CD14-positive monocyte (primary cell): ENCODE results near the gene SPINK7. TPM values are rescaled to one million over a fixed set of nuclear protein-coding genes. Genes with fewer than 3 reads are reported as not detected.

ENCODE experiments used
- DNase-seq, 3 donors: peaks; one replicate each; pipeline ENCODE4 v3.0.0-alpha.2; 2011 to 2022
- H2AFZ ChIP-seq: 2 replicates; pipeline ENCODE4 v1.6.0; 2012; ENCODE audit warnings: mild to moderate bottlenecking, low read depth, low read length, inconsistent platforms; ENCODE audit not compliant: insufficient read depth, poor library complexity, severe bottlenecking
- H3K27ac ChIP-seq, 2 donors: 1 replicate in 1 of 2; 2 replicates in 1 of 2; pipeline ENCODE4 v1.5.1; 2012 to 2013; ENCODE audit warnings: low read length in 2 of 2, control low read depth in 1 of 2, inconsistent platforms in 1 of 2, low read depth in 1 of 2, mild to moderate bottlenecking in 1 of 2
- H3K27me3 ChIP-seq, 2 donors: one replicate each; pipeline versions ENCODE4 v1.6.0 to v1.6.1; 2011 to 2013; ENCODE audit warnings: low read length in 2 of 2; ENCODE audit not compliant: control insufficient read depth in 2 of 2, insufficient read depth in 2 of 2
- H3K36me3 ChIP-seq, 2 donors: replicated peaks in 1 of 2; 1 replicate in 1 of 2; 2 replicates in 1 of 2; pipeline versions ENCODE4 v1.5.1 to v1.6.1; 2012 to 2013; ENCODE audit warnings: low read length in 2 of 2, control low read depth in 1 of 2, inconsistent platforms in 1 of 2, mild to moderate bottlenecking in 1 of 2; ENCODE audit not compliant: insufficient read depth in 2 of 2, control insufficient read depth in 1 of 2
- H3K4me1 ChIP-seq, 2 donors: 1 replicate in 1 of 2; 2 replicates in 1 of 2; pipeline versions ENCODE4 v1.5.1 to v1.6.1; 2012 to 2013; ENCODE audit warnings: low read length in 2 of 2, control low read depth in 1 of 2, inconsistent platforms in 1 of 2, mild to moderate bottlenecking in 1 of 2, moderate library complexity in 1 of 2; ENCODE audit not compliant: insufficient read depth in 2 of 2, control insufficient read depth in 1 of 2
- H3K4me2 ChIP-seq: replicated peaks from 2 replicates; pipeline ENCODE3; 2012; ENCODE audit warnings: low read length, moderate library complexity, mild to moderate bottlenecking; ENCODE audit not compliant: poor library complexity, severe bottlenecking; ENCODE audit errors: extremely low read depth
- H3K4me3 ChIP-seq, 3 experiments: fragments of 200-600 bp in 1 of 3; sonication (generic) in 1 of 3; replicated peaks in 1 of 3; 1 replicate in 2 of 3; 2 replicates in 1 of 3; pipeline ENCODE4 v1.5.1; 2011 to 2013; ENCODE audit warnings: low read length in 3 of 3, mild to moderate bottlenecking in 3 of 3, control low read depth in 2 of 3, low read depth in 2 of 3, inconsistent platforms in 1 of 3, moderate library complexity in 1 of 3
- H3K79me2 ChIP-seq: 2 replicates; pipeline ENCODE4 v1.6.0; 2012; ENCODE audit warnings: mild to moderate bottlenecking, control low read depth, inconsistent platforms, low read length, moderate library complexity; ENCODE audit not compliant: insufficient read depth
- H3K9ac ChIP-seq: 2 replicates; pipeline ENCODE4 v1.6.0; 2017; ENCODE audit warnings: low read length, mild to moderate bottlenecking; ENCODE audit not compliant: insufficient read depth, poor library complexity, severe bottlenecking
- H3K9me3 ChIP-seq, 2 donors: replicated peaks in 1 of 2; 1 replicate in 1 of 2; 2 replicates in 1 of 2; pipeline versions ENCODE4 v1.5.1 to v1.6.1; 2012 to 2013; ENCODE audit warnings: low read length in 2 of 2, control low read depth in 1 of 2; ENCODE audit not compliant: control insufficient read depth in 1 of 2, insufficient read depth in 1 of 2
- H4K20me1 ChIP-seq: 2 replicates; pipeline ENCODE4 v1.6.0; 2012; ENCODE audit warnings: mild to moderate bottlenecking, low read length, control low read depth, moderate library complexity; ENCODE audit not compliant: insufficient read depth
- H3K27ac Mint-ChIP-seq, 7 donors: one replicate each; pipeline ENCODE4 v1.8.0; 2020; ENCODE audit warnings: mild to moderate bottlenecking in 7 of 7, mixed read lengths in 7 of 7, moderate library complexity in 6 of 7, inconsistent platforms in 2 of 7
- H3K27me3 Mint-ChIP-seq, 3 donors: one replicate each; pipeline ENCODE4 v1.8.0; 2021 to 2022; ENCODE audit warnings: low read depth in 3 of 3, mild to moderate bottlenecking in 3 of 3, mixed read lengths in 3 of 3, moderate library complexity in 3 of 3, inconsistent platforms in 1 of 3
- H3K36me3 Mint-ChIP-seq, 2 donors: one replicate each; pipeline ENCODE4 v1.8.0; 2020; ENCODE audit warnings: mixed read lengths in 2 of 2, inconsistent platforms in 1 of 2, mild to moderate bottlenecking in 1 of 2
- H3K4me1 Mint-ChIP-seq: one replicate; pipeline ENCODE4 v1.8.0; 2020; ENCODE audit warnings: mild to moderate bottlenecking, mixed read lengths
- H3K4me3 Mint-ChIP-seq, 2 donors: one replicate each; pipeline ENCODE4 v1.8.0; 2020; ENCODE audit warnings: mild to moderate bottlenecking in 2 of 2, mixed read lengths in 2 of 2, moderate library complexity in 1 of 2
- H3K9me3 Mint-ChIP-seq, 7 donors: one replicate each; pipeline ENCODE4 v1.8.0; 2020 to 2022; ENCODE audit warnings: mixed read lengths in 7 of 7, mild to moderate bottlenecking in 6 of 7, moderate library complexity in 6 of 7, inconsistent platforms in 2 of 7
- WGBS: methylation state at CpG from one replicate; pipeline ENCODE4 v1.1.5; 2013; ENCODE audit warnings: missing lambda C conversion rate; ENCODE audit not compliant: insufficient coverage; 5-methylcytosine and 5-hydroxymethylcytosine counted together
- intact Hi-C, 2 donors: fragments of 100-400 bp; cut with micrococcal nuclease; formaldehyde crosslinking; loops; one replicate each; pipeline versions ENCODE4 v1.15.0 to v1.15.1; 2023
- polyA plus RNA-seq, 3 donors: library from polyadenylated mRNA; depleted of rRNA in 1 of 3; unstranded in 2 of 3; stranded (reverse) in 1 of 3; fragments of 300-500 nt in 2 of 3; fragments of >200 nt in 1 of 3; fragmentation: Illumina TruSeq in 2 of 3; gene quantifications; 1 replicate in 2 of 3; 2 replicates in 1 of 3; pipeline ENCODE4 v1.2.3, GENCODE V29; 2012 to 2021
- TF ChIP-seq, protein P1 (sequence below): fragments of 200-600 bp; IDR thresholded peaks from one replicate; pipeline ENCODE4 v1.8.0; 2022; ENCODE audit warnings: antibody characterized with exemption, mild to moderate bottlenecking

SPINK7 gene
- polyA plus RNA-seq, 3 donors = not detected

DNA sequence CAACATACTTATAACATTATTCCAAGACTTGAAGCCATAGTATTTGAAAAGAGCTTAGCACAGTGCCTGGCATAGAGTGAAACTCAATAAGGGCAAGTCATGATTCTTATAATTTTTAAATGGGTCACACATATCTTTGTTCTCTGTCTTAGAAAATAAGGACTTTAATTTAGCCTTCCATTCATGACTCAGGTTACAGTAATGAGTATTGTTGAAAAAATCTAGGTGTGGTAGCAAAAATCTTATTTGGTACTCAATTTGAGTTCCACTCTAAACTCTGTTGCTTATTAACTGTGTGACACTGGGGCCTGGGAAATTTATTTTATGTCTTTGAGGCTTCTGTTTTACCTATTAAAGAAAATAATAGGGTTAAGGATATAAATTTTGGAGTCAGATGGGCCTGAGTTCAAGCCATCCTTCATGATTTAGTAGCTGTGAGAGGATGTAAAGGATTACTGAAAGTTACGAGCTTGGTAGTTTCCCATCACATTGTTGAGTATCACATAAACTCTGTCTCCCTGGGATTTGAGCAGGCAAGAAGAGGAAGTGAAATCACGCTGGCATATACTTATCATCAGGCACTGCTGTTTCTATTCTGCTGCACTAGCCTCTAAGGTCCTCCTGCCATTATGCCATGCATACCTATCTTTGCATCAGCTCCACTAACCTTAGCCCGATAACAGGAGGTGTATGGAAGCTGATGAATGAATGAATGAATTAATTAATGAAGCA is 24.6 kb downstream of the SPINK7 start:
- Mint-ChIP-seq H3K4me1 (no peaks in the 10 kb centered on the region), H3K36me3 (peaks cover 0 to 2% of the 10 kb centered on the region in 2 donors), H3K27me3 (no peaks in the 10 kb centered on the region), H3K27ac (no peak overlapping the region), H3K9me3 (peaks cover 0 to 3% (median 0%) of the 10 kb centered on the region in 7 donors), H3K4me3 (no peak overlapping the region)
- no peak overlapping the region for H2AFZ ChIP-seq
- no peaks in the 10 kb centered on the region for H3K9me3 ChIP-seq
- no peak overlapping the region for H3K4me2 ChIP-seq
- TF ChIP-seq, protein P1, sequence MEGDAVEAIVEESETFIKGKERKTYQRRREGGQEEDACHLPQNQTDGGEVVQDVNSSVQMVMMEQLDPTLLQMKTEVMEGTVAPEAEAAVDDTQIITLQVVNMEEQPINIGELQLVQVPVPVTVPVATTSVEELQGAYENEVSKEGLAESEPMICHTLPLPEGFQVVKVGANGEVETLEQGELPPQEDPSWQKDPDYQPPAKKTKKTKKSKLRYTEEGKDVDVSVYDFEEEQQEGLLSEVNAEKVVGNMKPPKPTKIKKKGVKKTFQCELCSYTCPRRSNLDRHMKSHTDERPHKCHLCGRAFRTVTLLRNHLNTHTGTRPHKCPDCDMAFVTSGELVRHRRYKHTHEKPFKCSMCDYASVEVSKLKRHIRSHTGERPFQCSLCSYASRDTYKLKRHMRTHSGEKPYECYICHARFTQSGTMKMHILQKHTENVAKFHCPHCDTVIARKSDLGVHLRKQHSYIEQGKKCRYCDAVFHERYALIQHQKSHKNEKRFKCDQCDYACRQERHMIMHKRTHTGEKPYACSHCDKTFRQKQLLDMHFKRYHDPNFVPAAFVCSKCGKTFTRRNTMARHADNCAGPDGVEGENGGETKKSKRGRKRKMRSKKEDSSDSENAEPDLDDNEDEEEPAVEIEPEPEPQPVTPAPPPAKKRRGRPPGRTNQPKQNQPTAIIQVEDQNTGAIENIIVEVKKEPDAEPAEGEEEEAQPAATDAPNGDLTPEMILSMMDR = no peak
- no peaks in the 10 kb centered on the region for H4K20me1 ChIP-seq
- H3K27me3 ChIP-seq = no peaks in the 10 kb centered on the region
- no peaks in the 10 kb centered on the region for H3K79me2 ChIP-seq
- 20% methylated on average over 1 of the region's 3 CpGs for WGBS
- no peak overlapping the region for H3K27ac ChIP-seq
- DNase-seq = peak in 2 of 3 donors; percentile 11 to 30
- no peaks in the 10 kb centered on the region for H3K36me3 ChIP-seq
- H3K4me3 ChIP-seq = no peak overlapping the region
- intact Hi-C loops = no loop called here
- H3K9ac ChIP-seq = no peak overlapping the region
- H3K4me1 ChIP-seq = no peaks in the 10 kb centered on the region

GRCh38 chr5:148342371-148343045 is 30.3 kb downstream of the SPINK7 start:
- Histone ChIP-seq H2AFZ (no peak overlapping the region), H3K79me2 (no peaks in the 10 kb centered on the region), H3K27me3 (no peaks in the 10 kb centered on the region), H3K4me1 (peaks cover 10 to 12% of the 10 kb centered on the region in 2 donors), H3K4me2 (no peak overlapping the region), H3K9me3 (no peaks in the 10 kb centered on the region), H4K20me1 (no peaks in the 10 kb centered on the region), H3K27ac (no peak overlapping the region), H3K4me3 (no peak overlapping the region), H3K9ac (no peak overlapping the region), H3K36me3 (no peaks in the 10 kb centered on the region)
- H3K4me3 Mint-ChIP-seq = no peak overlapping the region
- peaks cover 9% of the 10 kb centered on the region for H3K4me1 Mint-ChIP-seq
- no peaks in the 10 kb centered on the region for H3K27me3 Mint-ChIP-seq
- H3K9me3 Mint-ChIP-seq = peaks cover 0 to 3% (median 0%) of the 10 kb centered on the region in 7 donors
- H3K36me3 Mint-ChIP-seq = peaks cover 0 to 2% of the 10 kb centered on the region in 2 donors
- WGBS = 88% methylated on average over 1 of the region's 2 CpGs
- intact Hi-C loops = no loop called here
- H3K27ac Mint-ChIP-seq = no peak overlapping the region
- TF ChIP-seq, protein P1 = no peak
- DNase-seq = no peak
